Measurements from ENCODE around the gene NDST1. TPM values are rescaled to one million over a fixed set of nuclear protein-coding genes. Genes with fewer than 3 reads are reported as not detected.

NDST1 gene
- total RNA-seq, 2 experiments from 2014 or later = 9.5 to 26.6 TPM

DNA sequence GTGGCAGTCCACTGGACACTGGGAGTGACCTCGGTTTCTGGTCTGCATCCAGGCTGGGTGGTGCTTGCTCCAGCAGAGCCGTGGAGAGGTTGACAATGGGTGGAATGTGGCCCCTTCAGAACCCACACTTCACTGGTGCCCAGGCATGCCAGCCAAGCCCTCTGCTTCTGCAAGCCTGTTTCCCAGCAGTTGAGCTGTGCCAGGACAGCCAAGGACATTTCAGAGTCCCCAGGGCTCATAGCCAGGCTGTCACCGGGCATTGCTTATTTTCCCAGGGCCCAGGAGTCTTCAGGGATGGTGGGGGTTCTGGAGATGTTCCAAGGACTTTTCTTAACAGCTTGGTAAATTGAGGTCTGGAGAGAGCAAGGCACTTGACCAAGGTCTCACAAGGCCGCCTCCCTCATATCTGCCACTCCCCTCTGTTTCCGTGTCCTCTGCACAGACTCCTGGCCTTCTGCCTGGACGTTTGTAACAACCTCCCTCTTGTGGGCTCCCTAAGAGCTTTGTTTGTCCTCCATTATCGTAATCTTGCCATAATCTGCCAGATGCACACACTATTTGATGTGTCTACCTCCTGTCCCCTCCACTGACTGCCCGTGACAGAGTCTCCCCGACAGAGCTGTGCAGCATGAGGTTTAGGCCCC, 3.8 kb upstream of the NDST1 start:
- POLR2A ChIA-PET = interaction anchor here (0.5 to 0.9 kb wide), 2 partner anchors 14 to 179 kb away, joined by 3 to 5 read pairs; no protein-coding TSS in a partner anchor
- TF ChIP-seq EZH2phosphoT487 (IDR thresholded peaks at IDR 0.05; ENCODE audit: borderline replicate concordance, low read depth, low read length) = no peak
- TF ChIP-seq, protein P1, sequence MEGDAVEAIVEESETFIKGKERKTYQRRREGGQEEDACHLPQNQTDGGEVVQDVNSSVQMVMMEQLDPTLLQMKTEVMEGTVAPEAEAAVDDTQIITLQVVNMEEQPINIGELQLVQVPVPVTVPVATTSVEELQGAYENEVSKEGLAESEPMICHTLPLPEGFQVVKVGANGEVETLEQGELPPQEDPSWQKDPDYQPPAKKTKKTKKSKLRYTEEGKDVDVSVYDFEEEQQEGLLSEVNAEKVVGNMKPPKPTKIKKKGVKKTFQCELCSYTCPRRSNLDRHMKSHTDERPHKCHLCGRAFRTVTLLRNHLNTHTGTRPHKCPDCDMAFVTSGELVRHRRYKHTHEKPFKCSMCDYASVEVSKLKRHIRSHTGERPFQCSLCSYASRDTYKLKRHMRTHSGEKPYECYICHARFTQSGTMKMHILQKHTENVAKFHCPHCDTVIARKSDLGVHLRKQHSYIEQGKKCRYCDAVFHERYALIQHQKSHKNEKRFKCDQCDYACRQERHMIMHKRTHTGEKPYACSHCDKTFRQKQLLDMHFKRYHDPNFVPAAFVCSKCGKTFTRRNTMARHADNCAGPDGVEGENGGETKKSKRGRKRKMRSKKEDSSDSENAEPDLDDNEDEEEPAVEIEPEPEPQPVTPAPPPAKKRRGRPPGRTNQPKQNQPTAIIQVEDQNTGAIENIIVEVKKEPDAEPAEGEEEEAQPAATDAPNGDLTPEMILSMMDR (conservative IDR thresholded peaks at IDR 0.05; ENCODE audit: low read length) = no peak
- H3K27ac ChIP-seq (ENCODE audit: low read depth, low read length, poor library complexity, severe bottlenecking) = no peak overlapping the region
- H3K79me2 ChIP-seq (ENCODE audit: insufficient read depth, low read depth, low read length) = no peaks in the 10 kb centered on the region
- no peak overlapping the region for H3K4me2 ChIP-seq (ENCODE audit: low read length)
- no peaks in the 10 kb centered on the region; the same call in 1 of the 2 replicates for H4K20me1 ChIP-seq (ENCODE audit: insufficient read depth, low read length)
- BruUV-seq (replicated peaks) = no TSS peak
- H2AFZ ChIP-seq (ENCODE audit: low read length) = no peak overlapping the region
- H3K4me3 ChIP-seq (ENCODE audit: low read depth, low read length, poor library complexity, severe bottlenecking) = no peak overlapping the region
- intact Hi-C loops (cut with micrococcal nuclease; ENCODE audit: unreplicated experiment) = no loop called here
- H3K4me1 ChIP-seq (ENCODE audit: insufficient read depth, low read length, poor library complexity, severe bottlenecking) = peaks cover 8% of the 10 kb centered on the region
- DNase-seq (ENCODE audit: low spot score) = no peak
- no peaks in the 10 kb centered on the region for H3K9me2 ChIP-seq (ENCODE audit: insufficient read depth, low read length)
- no peaks in the 10 kb centered on the region for H3K9me3 ChIP-seq (ENCODE audit: low read length)
- no peaks in the 10 kb centered on the region for H3K36me3 ChIP-seq (ENCODE audit: insufficient read depth, low read length)
- CTCF ChIA-PET (ENCODE audit: unreplicated experiment) = no interaction called here

DNA sequence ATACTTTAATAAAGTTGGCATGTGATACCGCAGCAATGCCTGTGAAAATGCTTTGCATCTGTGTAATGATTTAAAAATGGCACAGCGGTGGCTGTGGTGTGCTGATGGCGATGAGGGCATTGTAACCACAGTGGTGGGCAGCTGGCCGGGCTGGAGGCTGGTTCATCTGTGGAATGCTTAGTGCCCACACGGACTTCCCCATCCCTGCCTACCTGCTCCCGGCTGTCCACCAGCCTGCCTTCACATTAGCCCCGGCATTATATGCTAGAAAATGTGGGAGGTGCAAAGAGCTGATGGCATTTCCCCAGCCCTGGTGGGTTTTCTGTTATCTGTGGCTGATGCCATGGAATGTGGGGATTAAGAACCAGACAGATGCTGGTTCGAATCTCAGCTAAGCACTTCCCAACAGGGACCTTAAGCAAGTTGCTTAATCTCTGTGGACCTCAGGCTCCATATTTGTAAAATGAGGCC, 2.9 kb upstream of the NDST1 start:
- H3K79me2 ChIP-seq (ENCODE audit: insufficient read depth, low read depth, low read length) = no peaks in the 10 kb centered on the region
- H3K4me2 ChIP-seq (ENCODE audit: low read length) = no peak overlapping the region
- H3K4me1 ChIP-seq (ENCODE audit: insufficient read depth, low read length, poor library complexity, severe bottlenecking) = no peaks in the 10 kb centered on the region
- no TSS peak for BruUV-seq (replicated peaks)
- H3K36me3 ChIP-seq (ENCODE audit: insufficient read depth, low read length) = no peaks in the 10 kb centered on the region
- ChIA-PET POLR2A (interaction anchor here (0.9 to 1.4 kb wide), 3 partner anchors 14 to 48 kb away, joined by 3 read pairs; no protein-coding TSS in a partner anchor), CTCF (ENCODE audit: unreplicated experiment) (no interaction called here)
- intact Hi-C loops (cut with micrococcal nuclease; ENCODE audit: unreplicated experiment) = no loop called here
- no peak overlapping the region for H3K27ac ChIP-seq (ENCODE audit: low read depth, low read length, poor library complexity, severe bottlenecking)
- no peak overlapping the region for H3K4me3 ChIP-seq (ENCODE audit: low read depth, low read length, poor library complexity, severe bottlenecking)
- no peak for DNase-seq (ENCODE audit: low spot score)
- no peaks in the 10 kb centered on the region; the same call in 1 of the 2 replicates for H4K20me1 ChIP-seq (ENCODE audit: insufficient read depth, low read length)
- H3K9me3 ChIP-seq (ENCODE audit: low read length) = no peaks in the 10 kb centered on the region
- TF ChIP-seq, protein P1 (conservative IDR thresholded peaks at IDR 0.05; ENCODE audit: low read length) = no peak
- no peak for TF ChIP-seq EZH2phosphoT487 (IDR thresholded peaks at IDR 0.05; ENCODE audit: borderline replicate concordance, low read depth, low read length)
- no peak overlapping the region for H2AFZ ChIP-seq (ENCODE audit: low read length)
- no peaks in the 10 kb centered on the region for H3K9me2 ChIP-seq (ENCODE audit: insufficient read depth, low read length)

DNA sequence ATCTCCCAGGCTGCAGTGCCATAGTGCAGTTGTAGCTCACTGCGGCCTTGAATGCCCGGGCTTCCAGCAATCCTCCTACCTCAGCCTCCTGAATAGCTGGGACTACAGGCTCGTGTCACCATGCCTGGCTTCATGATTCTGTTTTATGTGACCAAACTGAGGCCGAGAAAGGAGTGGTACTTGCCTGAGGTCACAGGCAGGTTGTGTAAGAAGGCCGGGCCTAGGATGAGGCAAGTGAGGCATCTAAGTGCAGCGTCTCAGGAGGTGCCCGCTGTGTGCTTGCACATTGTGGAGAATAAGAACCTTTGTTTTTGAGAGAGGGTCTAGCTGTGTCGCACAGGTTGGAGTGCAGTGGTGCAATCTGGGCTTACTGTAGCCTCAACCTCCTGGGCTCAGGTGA, 2.1 kb upstream of the NDST1 start:
- H2AFZ ChIP-seq (ENCODE audit: low read length) = no peak overlapping the region
- no peaks in the 10 kb centered on the region for H3K9me2 ChIP-seq (ENCODE audit: insufficient read depth, low read length)
- no peaks in the 10 kb centered on the region for H3K9me3 ChIP-seq (ENCODE audit: low read length)
- POLR2A ChIA-PET = interaction anchor here (0.8 to 1.4 kb wide), 3 partner anchors 9 to 48 kb away, joined by 3 read pairs; no protein-coding TSS in a partner anchor
- CTCF ChIA-PET (ENCODE audit: unreplicated experiment) = no interaction called here
- H3K27ac ChIP-seq (ENCODE audit: low read depth, low read length, poor library complexity, severe bottlenecking) = no peak overlapping the region
- DNase-seq (ENCODE audit: low spot score) = no peak
- intact Hi-C loops (cut with micrococcal nuclease; ENCODE audit: unreplicated experiment) = no loop called here
- H4K20me1 ChIP-seq (ENCODE audit: insufficient read depth, low read length) = no peaks in the 10 kb centered on the region; the same call in 1 of the 2 replicates
- H3K4me2 ChIP-seq (ENCODE audit: low read length) = no peak overlapping the region
- no peaks in the 10 kb centered on the region for H3K79me2 ChIP-seq (ENCODE audit: insufficient read depth, low read depth, low read length)
- H3K4me3 ChIP-seq (ENCODE audit: low read depth, low read length, poor library complexity, severe bottlenecking) = no peak overlapping the region
- no TSS peak for BruUV-seq (replicated peaks)
- TF ChIP-seq, protein P1 (conservative IDR thresholded peaks at IDR 0.05; ENCODE audit: low read length) = no peak
- no peak for TF ChIP-seq EZH2phosphoT487 (IDR thresholded peaks at IDR 0.05; ENCODE audit: borderline replicate concordance, low read depth, low read length)
- no peaks in the 10 kb centered on the region for H3K4me1 ChIP-seq (ENCODE audit: insufficient read depth, low read length, poor library complexity, severe bottlenecking)
- H3K36me3 ChIP-seq (ENCODE audit: insufficient read depth, low read length) = no peaks in the 10 kb centered on the region
